ENCODE measurements around the gene ALMS1.
A peak's percentile ranks its signal among the peaks of the same experiment; 100 is the strongest.
"Not testable (repeated sequence)": the region's sequence is repeated elsewhere in the genome, so short reads cannot be mapped to it uniquely, and the experiment has no call there.

ALMS1 gene

GRCh38 chr2:73385504-73386341 is at the start of gene ALMS1:
Gene ALMS1, plus strand, starts transcription at chr2:73385836. Its CDS starts 33 bp downstream, at chr2:73385869.
- peak; percentile 94 for DNase-seq

GRCh38 chr2:73337828-73338227 is 47.8 kb upstream of the ALMS1 start:
- no peak for DNase-seq

- DNase-seq, result no peak
Measured at GRCh38 chr2:73339201-73339600, 46.4 kb upstream of the ALMS1 start.

- DNase-seq, result no peak
Measured at GRCh38 chr2:73341039-73341438, 44.6 kb upstream of the ALMS1 start.

GRCh38 chr2:73343992-73344391 is 41.6 kb upstream of the ALMS1 start:
- no peak for DNase-seq

GRCh38 chr2:73344747-73345146 is 40.9 kb upstream of the ALMS1 start:
- not testable (repeated sequence) for DNase-seq

GRCh38 chr2:73350035-73350691 is 35.5 kb upstream of the ALMS1 start:
- no peak for DNase-seq

GRCh38 chr2:73356097-73356496 is 29.5 kb upstream of the ALMS1 start:
- no peak for DNase-seq

- DNase-seq, result no peak
Measured at GRCh38 chr2:73359915-73360697, 25.5 kb upstream of the ALMS1 start.

GRCh38 chr2:73366060-73366459 is 19.6 kb upstream of the ALMS1 start:
- DNase-seq, result no peak

- no peak for DNase-seq
Measured at GRCh38 chr2:73368781-73369180, 16.9 kb upstream of the ALMS1 start.

- no peak for DNase-seq
Measured at GRCh38 chr2:73370348-73370747, 15.3 kb upstream of the ALMS1 start.

GRCh38 chr2:73373344-73373743 is 12.3 kb upstream of the ALMS1 start:
- no peak for DNase-seq

GRCh38 chr2:73374269-73374668 is 11.4 kb upstream of the ALMS1 start:
- DNase-seq, result no peak

- no peak for DNase-seq
Measured at GRCh38 chr2:73376681-73377080, 9.0 kb upstream of the ALMS1 start.

GRCh38 chr2:73383036-73383435 is 2.6 kb upstream of the ALMS1 start:
- no peak for DNase-seq

GRCh38 chr2:73385123-73385503 is 523 bp upstream of the ALMS1 start:
- DNase-seq, result no peak

GRCh38 chr2:73386342-73386868 is 769 bp downstream of the ALMS1 start:
- DNase-seq, result no peak

- no peak for DNase-seq
Measured at GRCh38 chr2:73386894-73387636, 1.4 kb downstream of the ALMS1 start.

- no peak for DNase-seq
Measured at GRCh38 chr2:73402386-73403103, 16.9 kb downstream of the ALMS1 start.

GRCh38 chr2:73403237-73403636 is 17.6 kb downstream of the ALMS1 start:
- DNase-seq, result no peak

GRCh38 chr2:73404409-73404808 is 18.8 kb downstream of the ALMS1 start:
- DNase-seq, result no peak
